Mucosa of rectum (tissue), 2 donors: ENCODE measurements around the gene DNER.

ENCODE experiments used
- H3K27ac ChIP-seq, 2 donors: one replicate each; pipeline ENCODE4 v1.7.0; 2013; ENCODE audit warnings: inconsistent platforms in 2 of 2, low read depth in 2 of 2, low read length in 2 of 2
- H3K27me3 ChIP-seq, 2 donors: one replicate each; pipeline ENCODE4 v1.7.0; 2013; ENCODE audit warnings: low read length in 2 of 2; ENCODE audit not compliant: control insufficient read depth in 2 of 2, insufficient read depth in 2 of 2
- H3K36me3 ChIP-seq, 2 donors: one replicate each; pipeline ENCODE4 v1.7.0; 2013; ENCODE audit warnings: low read length in 2 of 2; ENCODE audit not compliant: control insufficient read depth in 2 of 2, insufficient read depth in 2 of 2
- H3K4me1 ChIP-seq, 2 donors: one replicate each; pipeline ENCODE4 v1.7.0; 2013; ENCODE audit warnings: low read length in 2 of 2, mild to moderate bottlenecking in 1 of 2; ENCODE audit not compliant: control insufficient read depth in 2 of 2, insufficient read depth in 2 of 2
- H3K4me3 ChIP-seq, 2 donors: one replicate each; pipeline ENCODE4 v1.7.0; 2013; ENCODE audit warnings: low read length in 2 of 2
- H3K9ac ChIP-seq, 2 donors: one replicate each; pipeline ENCODE4 v1.7.0; 2013; ENCODE audit warnings: low read length in 2 of 2, low read depth in 1 of 2, mild to moderate bottlenecking in 1 of 2
- H3K9me3 ChIP-seq, 2 donors: one replicate each; pipeline ENCODE4 v1.7.0; 2013; ENCODE audit warnings: low read length in 2 of 2; ENCODE audit not compliant: control insufficient read depth in 2 of 2
- donor health status: healthy.
- donor health status: Normal muscosa, but diverticular disease.

DNER gene

DNA sequence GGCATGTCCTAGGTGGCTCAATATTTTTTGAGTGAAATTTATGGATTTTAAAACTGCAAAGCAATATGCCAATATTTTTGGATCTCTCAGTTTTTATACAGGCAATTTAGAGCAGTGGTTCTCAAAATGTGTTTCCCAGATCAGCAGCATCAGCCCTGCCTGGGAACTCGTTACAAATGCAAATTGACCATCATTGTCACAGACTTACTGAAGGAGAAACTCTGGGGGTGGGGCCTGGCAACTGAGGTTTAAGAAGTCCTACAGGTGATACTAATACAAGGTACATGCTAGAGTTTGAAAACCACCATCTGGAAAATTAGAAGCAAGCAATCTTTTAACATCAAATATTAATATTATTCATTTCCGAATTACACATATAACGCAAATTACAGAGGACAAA, 227.7 kb downstream of the DNER start:
- no peak overlapping the region for H3K4me3 ChIP-seq
- no peak overlapping the region for H3K27ac ChIP-seq
- no peaks in the 10 kb centered on the region for H3K4me1 ChIP-seq
- no peaks in the 10 kb centered on the region for H3K36me3 ChIP-seq
- H3K9me3 ChIP-seq, result no peaks in the 10 kb centered on the region
- no peak overlapping the region for H3K9ac ChIP-seq
- H3K27me3 ChIP-seq, result no peaks in the 10 kb centered on the region

DNA sequence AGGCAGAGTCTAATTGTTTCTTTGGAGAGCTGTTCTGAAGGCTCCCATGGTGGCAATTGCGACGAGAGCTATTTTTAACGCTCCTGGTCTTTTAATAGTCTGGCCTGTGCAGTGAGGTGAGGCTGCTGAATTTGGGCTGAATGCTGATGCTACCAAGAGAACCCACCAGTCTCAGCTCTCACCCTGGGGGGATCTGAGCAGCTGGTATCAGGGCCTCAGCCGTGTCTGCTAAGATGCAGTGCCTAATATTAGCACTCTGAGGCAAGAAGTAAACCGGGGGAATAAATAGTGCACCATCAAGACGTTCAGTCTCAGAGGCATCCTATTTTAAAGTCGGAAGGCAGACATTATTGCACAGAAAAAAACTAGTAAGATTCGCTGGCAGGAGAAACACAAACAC, 228.5 kb downstream of the DNER start:
- Histone ChIP-seq H3K4me1 (no peaks in the 10 kb centered on the region), H3K36me3 (no peaks in the 10 kb centered on the region), H3K9me3 (no peaks in the 10 kb centered on the region), H3K27me3 (no peaks in the 10 kb centered on the region), H3K9ac (no peak overlapping the region), H3K27ac (no peak overlapping the region), H3K4me3 (no peak overlapping the region)

DNA sequence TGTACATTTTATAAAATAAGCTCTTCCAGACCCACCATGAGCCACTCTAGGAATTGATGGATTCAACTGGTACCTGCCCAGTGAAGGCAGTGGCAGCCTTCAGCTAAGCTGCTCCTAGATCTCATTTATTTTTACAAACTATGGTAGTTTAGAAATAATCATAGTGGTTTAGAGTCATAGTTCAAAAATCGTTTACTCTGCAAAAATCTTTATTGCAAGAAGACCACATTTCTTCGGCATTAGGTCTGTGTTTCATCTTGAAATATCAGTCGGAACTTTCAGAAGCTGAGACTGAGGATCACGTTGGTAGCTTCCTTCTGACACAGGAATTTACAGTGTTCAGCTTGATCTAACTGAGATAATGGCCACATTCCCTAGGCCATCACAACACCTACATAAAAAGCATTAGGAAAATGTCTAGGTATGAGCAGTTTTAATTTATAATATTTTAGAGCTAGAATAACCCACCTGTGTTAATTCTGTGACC, 237.0 kb downstream of the DNER start:
- no peaks in the 10 kb centered on the region for H3K36me3 ChIP-seq
- H3K4me1 ChIP-seq, result peaks cover 0 to 2% of the 10 kb centered on the region in 2 donors
- H3K27ac ChIP-seq, result no peak overlapping the region
- H3K4me3 ChIP-seq, result no peak overlapping the region
- H3K9ac ChIP-seq, result no peak overlapping the region
- no peaks in the 10 kb centered on the region for H3K9me3 ChIP-seq
- no peaks in the 10 kb centered on the region for H3K27me3 ChIP-seq

DNA sequence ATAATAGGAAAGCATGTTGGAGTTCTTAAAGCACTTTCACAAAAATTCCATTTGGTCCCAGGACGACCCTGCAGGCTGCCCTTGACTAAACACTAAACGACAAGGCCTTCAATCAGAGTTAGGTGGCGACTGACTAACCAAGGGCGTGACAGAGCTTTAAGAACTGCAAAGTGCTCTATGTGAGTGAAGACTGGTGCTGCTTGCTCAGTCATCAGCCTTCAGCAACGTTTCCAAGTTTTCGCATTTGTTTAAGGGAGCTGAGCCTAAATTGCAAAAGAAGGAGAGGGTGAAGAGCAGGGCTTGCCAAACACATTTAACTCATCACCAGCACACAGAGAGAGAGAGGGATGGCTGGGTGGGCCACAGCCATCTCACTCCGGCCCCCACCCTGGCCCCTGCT, 238.6 kb downstream of the DNER start:
- H3K9me3 ChIP-seq, result no peaks in the 10 kb centered on the region
- H3K9ac ChIP-seq, result no peak overlapping the region
- H3K4me3 ChIP-seq, result no peak overlapping the region
- no peaks in the 10 kb centered on the region for H3K36me3 ChIP-seq
- no peaks in the 10 kb centered on the region for H3K27me3 ChIP-seq
- H3K27ac ChIP-seq, result no peak overlapping the region
- peaks cover 0 to 2% of the 10 kb centered on the region in 2 donors for H3K4me1 ChIP-seq

DNA sequence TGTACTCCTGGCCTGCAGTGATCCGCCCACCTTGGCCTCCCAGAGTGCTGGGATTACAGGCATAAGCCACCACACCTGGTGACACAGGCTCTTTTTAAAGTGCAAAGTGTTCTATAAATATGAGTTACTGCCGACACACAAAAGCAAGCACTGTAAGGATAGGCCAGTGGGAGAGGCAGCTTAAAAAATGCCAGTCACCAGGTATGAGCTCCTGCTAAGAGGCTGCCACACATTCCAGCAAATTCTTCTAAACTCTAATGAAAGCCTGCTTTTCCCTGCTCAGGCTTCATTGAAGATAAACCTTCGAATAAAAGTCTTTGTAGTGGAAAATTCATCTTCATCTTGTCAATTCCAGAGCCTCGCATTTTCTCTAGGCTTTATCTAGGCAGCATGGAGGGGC, 240.2 kb downstream of the DNER start:
- no peaks in the 10 kb centered on the region for H3K27me3 ChIP-seq
- H3K4me1 ChIP-seq, result peaks cover 0 to 2% of the 10 kb centered on the region in 2 donors
- no peak overlapping the region for H3K27ac ChIP-seq
- H3K36me3 ChIP-seq, result no peaks in the 10 kb centered on the region
- no peak overlapping the region for H3K9ac ChIP-seq
- H3K9me3 ChIP-seq, result no peaks in the 10 kb centered on the region
- H3K4me3 ChIP-seq, result no peak overlapping the region

DNA sequence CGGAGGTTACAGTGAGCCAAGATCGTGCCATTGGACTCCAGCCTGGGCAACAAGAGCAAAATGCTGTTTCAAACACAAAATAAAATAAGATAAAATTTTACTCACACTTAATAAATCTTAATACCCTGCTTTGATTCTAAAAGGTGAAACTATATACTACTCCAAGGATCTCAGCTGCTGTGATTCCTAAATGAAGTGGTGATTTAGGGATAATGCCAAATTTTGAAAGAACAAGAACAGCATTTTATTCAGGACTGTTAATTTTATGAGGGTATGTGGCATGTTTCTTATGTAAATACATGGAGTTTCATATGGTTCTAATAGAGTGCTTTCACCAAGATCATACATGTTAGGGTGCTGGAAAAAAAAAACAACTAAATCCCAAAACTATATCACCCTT, 243.6 kb downstream of the DNER start:
- H3K4me1 ChIP-seq, result peaks cover 0 to under 1% of the 10 kb centered on the region in 2 donors
- H3K9ac ChIP-seq, result no peak overlapping the region
- no peak overlapping the region for H3K4me3 ChIP-seq
- H3K9me3 ChIP-seq, result no peaks in the 10 kb centered on the region
- no peaks in the 10 kb centered on the region for H3K36me3 ChIP-seq
- no peak overlapping the region for H3K27ac ChIP-seq
- H3K27me3 ChIP-seq, result peaks cover 0 to 2% of the 10 kb centered on the region in 2 donors

DNA sequence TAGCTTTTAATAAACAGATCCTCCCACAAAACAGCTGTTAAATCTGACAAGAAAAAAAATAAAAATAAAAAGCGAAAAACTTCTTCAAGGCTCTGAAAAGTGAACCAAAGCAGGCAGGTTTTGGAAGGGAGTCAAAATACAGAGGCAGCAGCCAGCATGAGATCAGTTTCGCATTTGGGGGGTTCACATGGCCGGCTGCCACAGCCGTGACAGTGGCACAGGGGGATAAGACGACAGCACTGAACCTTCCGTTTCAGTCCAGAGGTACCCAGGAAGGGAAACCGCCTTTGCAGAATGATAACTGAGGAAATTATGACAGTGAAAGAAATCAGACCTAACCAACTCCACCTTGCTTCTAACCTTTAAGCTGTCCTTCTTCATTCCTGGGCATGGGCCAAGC, 246.6 kb downstream of the DNER start:
- no peak overlapping the region for H3K9ac ChIP-seq
- no peaks in the 10 kb centered on the region for H3K36me3 ChIP-seq
- no peaks in the 10 kb centered on the region for H3K4me1 ChIP-seq
- no peaks in the 10 kb centered on the region for H3K9me3 ChIP-seq
- H3K27me3 ChIP-seq, result peaks cover 0 to 2% of the 10 kb centered on the region in 2 donors
- no peak overlapping the region for H3K4me3 ChIP-seq
- no peak overlapping the region for H3K27ac ChIP-seq

DNA sequence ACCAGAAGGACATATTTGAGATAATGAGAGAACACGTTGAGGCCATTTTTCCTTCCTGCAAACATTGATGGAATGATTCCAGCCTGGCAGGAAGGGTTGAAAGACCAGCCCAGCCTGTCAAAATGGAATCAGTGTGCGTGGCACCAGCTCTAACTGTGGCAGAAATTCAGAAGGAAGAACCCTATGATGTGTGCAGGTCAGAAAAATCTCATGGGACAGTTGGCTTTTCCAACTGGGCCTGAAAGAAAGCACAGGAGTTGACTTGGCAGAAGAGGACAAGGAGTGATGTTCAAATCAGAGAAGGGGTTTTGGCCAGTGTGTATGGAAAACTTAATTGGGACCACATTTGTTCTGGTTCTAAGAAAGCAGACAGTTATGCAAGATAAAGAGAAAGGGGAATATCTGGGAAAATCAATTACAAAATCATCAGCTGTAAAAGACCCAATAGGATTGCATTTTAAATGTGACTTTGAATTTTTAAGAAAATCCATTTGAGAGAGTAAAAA, 250.5 kb downstream of the DNER start:
- Histone ChIP-seq H3K27ac (no peak overlapping the region), H3K4me1 (no peaks in the 10 kb centered on the region), H3K9me3 (no peaks in the 10 kb centered on the region), H3K9ac (no peak overlapping the region), H3K4me3 (no peak overlapping the region), H3K27me3 (peaks cover 0 to 2% of the 10 kb centered on the region in 2 donors), H3K36me3 (no peaks in the 10 kb centered on the region)

DNA sequence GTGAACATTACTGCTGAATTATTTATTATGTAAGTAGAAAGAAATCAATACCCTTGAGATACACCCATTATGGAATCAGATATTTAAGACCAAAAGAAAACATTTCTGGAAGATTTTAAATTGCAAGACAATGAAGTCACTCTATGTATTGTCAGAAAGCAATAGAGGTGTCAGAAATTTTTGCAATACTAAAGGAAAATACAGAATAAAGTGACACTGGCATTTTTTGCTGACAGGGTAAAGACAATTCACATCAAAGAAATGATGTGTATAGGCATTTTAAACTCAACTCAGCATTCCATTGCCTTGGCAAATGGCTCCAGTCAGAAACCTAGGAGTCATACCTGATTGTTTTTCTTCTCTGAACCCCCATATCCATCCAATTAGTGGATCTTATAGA, 252.2 kb downstream of the DNER start:
- Histone ChIP-seq H3K36me3 (no peaks in the 10 kb centered on the region), H3K9ac (no peak overlapping the region)

DNA sequence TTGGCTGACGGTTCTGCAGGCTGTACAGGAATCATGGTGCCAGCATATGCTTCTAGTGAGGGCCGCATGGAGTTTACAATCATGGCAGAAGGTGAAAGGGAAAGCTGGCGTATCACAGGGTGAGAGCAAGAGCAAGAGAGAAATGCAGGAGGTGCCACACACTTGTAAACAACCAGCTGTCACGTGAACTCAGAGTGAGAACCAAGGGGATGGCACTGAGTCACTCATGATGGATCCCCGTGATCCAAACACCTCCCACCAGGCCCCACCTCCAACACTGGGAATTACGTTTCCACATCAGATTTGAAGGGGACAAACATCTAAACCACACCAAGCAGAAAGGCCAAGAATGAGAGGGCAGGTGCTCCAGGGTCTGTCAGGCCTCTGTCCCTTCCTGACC, 258.3 kb downstream of the DNER start:
- Histone ChIP-seq H3K4me3 (no peak overlapping the region), H3K36me3 (no peaks in the 10 kb centered on the region), H3K27me3 (no peaks in the 10 kb centered on the region), H3K9ac (no peak overlapping the region), H3K9me3 (no peaks in the 10 kb centered on the region), H3K27ac (no peak overlapping the region), H3K4me1 (no peaks in the 10 kb centered on the region)

More for the DNA sequence above, 252.2 kb downstream of the DNER start:
- H3K27ac ChIP-seq, result no peak overlapping the region
- peaks cover 0 to 2% of the 10 kb centered on the region in 2 donors for H3K27me3 ChIP-seq
- no peak overlapping the region for H3K4me3 ChIP-seq
- no peaks in the 10 kb centered on the region for H3K9me3 ChIP-seq
- H3K4me1 ChIP-seq, result no peaks in the 10 kb centered on the region
